Activated CD8-positive, alpha-beta memory T cell treated with anti-CD3 and anti-CD28 coated beads for 1 hour (primary cell): ENCODE results near the gene SORCS2.

Experiments
- DNase-seq, 2 donors: peaks; one replicate each; pipeline ENCODE4 v3.0.0-alpha.2; 2020; ENCODE audit warnings: low read depth in 1 of 2; ENCODE audit errors: extremely low read depth in 1 of 2

The SORCS2 gene

GRCh38 chr4:7192252-7193029 lies at the start of gene SORCS2:
TSS of gene SORCS2 (plus strand) at chr4:7192538.
- peak in 1 of 2 donors; percentile 27 for DNase-seq

DNA sequence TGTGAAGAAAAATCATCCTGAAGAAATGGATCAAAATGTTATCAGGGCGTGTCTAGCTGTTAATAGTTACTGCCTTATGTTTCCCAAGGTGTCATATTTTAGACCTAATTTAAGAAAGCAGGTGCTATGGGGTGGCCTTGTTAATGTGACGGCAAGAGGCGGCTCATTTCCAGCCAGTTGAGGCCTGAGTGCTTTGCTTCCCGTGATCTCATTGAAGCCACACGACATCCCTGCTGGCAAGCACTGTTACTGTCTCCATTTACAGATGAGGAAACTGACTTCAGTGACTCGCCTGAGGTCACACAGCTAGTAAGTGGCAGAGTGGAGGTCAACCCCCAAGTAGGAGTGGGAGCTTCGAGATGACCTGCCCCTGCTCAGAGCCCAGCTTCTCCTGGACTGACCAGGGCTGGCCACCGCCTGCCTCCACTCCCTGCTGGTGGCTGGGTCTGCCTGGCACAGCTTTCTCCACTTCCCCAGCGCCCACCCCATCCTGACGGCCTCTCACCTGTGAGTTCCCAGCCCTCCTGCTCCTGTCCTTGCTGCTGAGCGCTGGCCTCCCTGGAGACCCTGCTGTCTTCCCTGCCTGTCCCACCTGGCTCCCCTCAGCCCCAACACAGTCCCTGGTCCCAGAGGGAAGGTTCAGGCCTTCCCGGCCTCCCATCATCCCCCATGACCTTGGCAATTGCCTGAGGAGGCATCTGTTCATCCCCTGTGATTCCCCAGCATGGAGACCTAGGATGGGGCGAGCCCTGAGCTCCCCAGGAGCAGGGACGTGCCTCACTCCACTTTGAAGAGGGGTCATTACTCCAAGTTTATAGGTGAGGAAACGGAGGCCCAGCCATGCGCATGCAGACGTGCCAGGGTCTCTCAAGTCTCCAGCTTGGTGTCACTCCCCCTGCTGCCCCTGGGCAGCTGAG lies 47.7 kb upstream of the SORCS2 start:
- DNase-seq: no peak

DNA sequence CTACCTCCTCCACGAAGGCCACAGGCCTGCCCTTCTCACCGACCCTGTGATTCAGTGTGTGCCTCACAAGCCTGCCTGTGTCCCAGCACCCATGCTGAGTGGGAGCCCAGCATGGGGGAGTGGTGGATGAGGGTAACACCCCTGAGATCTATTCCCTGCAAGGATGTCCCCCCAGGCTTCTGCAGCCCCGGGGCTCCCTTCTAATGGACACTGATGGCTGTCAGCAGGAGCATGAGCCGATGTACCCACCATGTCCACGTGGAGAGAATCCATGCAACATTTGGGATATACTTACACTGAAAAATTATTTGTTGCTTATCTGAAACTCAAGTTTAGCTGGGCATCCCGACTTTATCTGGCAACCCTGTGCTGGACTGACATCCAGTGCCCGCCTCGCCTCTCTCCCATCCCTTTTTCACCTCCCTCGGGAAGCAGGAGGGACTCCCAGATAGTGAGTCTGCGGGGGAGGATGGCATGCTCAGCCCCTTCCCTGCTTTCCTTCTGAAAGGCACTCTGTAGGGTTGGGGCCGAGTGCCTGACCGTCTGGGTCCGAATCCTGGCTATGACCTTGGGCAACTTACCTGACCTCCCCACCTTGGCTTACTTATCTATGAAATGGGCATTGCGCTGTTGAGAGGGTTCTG lies 46.9 kb upstream of the SORCS2 start:
- DNase-seq: no peak

- DNase-seq: no peak
These were observed 46.1 kb upstream of the SORCS2 start for GRCh38 chr4:7146059-7146785.

GRCh38 chr4:7146786-7147115 lies 45.6 kb upstream of the SORCS2 start:
- no peak for DNase-seq

DNA sequence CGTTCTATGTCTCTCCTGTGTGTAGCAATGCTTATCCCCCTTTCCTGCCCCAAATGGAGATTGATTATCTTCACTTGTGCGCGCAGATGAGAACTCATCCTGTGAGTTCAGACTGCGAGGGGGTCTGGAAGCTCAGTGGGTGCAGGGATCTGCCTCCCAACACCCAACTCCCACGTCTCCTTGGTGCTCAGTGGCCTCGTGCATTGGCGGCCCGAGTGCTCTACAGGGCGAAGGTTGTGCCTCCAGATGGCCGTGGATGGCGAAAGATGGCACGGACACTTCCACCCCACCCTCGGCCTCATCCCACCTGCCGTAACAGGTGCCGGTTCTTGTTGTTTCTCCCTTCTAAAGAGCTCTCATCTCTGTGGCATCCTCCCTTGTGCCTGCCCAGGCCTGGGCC lies 45.1 kb upstream of the SORCS2 start:
- no peak for DNase-seq

- DNase-seq: no peak
These were observed 44.6 kb upstream of the SORCS2 start for GRCh38 chr4:7147661-7148310.

GRCh38 chr4:7148337-7148736 lies 44.0 kb upstream of the SORCS2 start:
- DNase-seq: no peak

DNA sequence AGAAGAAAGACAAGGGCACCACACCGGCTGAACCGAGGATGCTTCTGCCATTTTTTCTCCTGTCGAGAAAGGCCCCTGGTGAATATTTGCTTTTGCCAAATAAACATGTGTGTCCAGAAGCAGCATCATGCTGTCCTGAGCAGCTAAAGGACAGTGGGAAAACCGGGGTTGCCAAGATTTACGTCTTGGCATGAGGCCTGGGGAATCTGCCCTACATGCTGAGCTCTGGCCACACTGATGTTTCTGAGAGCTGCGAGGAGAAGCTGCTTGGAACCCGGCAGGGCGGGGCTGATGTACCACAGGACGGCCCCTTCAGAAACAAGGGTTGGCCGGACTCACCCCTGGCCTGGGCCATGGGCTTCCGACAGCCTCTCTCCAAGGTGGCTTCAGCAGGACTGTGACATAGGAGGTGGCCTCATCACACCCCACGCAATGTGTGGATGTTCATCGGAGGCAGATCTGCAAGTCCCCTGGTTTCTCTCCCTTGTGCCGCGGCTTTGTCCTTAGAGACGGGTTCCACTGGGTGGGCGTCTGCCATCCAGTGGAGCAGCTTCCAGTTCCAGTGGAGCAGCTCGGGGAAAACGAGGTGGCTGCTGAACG lies 42.2 kb upstream of the SORCS2 start:
- DNase-seq: no peak

- DNase-seq: no peak
These were observed 40.6 kb upstream of the SORCS2 start for GRCh38 chr4:7151668-7152227.

DNA sequence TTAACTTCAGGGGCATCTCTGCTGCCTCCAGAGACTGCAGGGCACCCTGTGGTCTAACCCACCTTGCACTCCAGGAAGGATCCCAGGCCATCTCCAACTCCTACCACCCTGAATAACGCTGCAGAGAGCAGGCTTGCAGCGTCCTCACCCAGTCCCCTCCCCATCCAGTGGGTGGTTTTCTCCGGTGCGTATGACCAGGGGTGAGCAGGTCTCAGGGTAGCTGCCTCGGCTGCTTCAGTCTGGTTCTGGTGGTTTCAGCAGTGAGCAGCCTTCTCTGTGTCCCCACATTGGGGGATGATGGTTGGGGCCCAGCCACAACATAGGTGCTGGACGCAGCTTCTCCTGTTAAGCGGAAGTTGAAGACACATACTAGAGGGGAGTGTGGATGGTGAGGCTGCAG lies 38.6 kb upstream of the SORCS2 start:
- no peak for DNase-seq

DNA sequence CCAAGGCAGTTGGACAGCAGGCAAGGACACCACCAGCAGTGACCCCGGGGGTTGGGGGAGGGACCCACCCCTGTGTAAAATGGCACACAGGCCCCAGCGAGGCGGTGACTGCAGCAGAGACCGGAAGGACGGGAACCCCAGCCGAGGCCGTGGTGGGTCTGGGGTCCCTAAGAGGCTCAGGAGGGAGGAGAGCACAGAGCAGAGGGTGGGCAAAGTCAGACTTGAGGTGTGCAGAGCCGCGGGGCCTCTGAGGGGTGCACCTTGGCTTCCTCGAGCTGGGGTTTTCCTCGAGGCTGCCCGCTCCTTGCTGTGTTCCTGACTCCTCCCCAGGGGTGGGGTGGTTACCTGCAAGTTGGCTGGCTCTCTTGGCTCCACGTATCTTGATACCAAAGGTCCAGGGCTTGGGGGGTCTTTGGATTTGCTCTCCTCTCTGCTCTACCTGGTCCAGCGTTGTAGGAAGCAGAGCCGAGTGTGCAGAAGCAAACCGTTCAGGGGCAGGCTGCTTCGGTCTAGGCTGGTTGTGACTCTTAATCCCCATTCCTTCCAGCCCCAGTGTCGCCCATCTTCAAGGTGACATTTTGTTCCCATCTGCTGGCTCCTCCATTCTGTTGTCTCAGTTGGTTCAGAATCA lies 37.9 kb upstream of the SORCS2 start:
- DNase-seq: no peak

DNA sequence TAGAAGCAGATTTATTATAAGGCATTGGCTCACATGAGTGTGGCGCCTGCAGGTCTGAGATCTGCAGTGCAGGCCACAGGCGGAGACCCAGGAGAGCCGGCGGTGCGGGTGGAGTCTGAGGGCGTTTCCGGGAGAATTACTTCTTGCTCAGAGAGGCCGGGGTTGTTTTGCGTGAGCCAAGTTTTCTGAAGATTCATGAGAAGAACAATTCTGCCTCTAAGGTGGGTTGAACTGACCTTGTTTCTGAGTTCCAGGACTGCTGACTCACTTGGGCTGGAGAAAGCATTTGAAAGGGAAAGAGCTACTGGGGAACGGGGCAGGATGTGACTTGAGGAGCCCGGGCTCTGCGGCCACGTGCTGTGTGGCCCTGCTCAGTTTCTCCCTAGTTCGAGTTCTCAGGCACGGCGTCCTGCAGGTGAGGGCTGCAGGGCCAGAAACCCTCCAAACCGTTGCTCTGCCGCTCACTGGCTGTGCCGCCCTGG lies 36.7 kb upstream of the SORCS2 start:
- no peak for DNase-seq

GRCh38 chr4:7156328-7156727 lies 36.0 kb upstream of the SORCS2 start:
- DNase-seq: no peak

- no peak for DNase-seq
These were observed 35.4 kb upstream of the SORCS2 start for GRCh38 chr4:7156761-7157488.

DNA sequence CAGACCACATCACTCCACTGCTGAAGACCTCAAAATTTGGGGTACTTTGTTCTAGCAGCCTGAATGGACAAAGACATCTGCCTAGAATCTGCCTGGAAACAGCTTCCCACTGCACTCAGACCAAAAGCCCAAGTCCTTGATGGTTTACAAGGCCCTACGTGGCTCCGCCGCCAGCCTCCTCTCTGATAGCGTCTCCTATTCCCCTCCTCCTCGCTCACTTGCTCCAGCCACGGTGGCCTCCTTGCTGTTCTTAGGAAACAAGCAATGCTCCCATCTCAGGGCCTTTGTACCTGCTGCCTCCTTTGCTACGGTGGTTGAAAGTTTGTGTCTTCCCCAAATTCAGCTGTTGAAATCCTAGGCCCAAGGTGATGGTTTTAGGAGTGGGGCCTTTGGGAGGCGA lies 34.7 kb upstream of the SORCS2 start:
- no peak for DNase-seq

GRCh38 chr4:7158081-7158750 lies 34.1 kb upstream of the SORCS2 start:
- DNase-seq: no peak

DNA sequence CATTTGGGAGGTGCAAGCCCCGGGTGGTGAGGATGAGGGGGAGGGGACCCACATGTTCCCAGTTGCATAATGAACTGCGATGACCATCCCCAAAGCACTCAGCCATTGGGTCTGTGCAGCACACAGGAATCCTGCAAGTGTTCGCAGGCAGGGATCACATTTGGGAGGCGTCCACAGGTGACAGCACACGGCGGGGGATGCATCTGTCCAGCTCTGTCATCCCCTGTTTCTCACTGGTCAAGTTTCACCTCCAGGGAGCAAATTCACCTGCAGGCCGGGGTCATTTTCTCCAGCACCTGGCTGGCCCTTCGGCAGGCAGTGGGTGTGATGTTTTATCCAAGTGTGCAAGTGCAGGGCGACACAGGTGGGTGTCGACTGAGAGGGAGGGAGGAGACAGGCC lies 33.3 kb upstream of the SORCS2 start:
- DNase-seq: no peak
